ENCODE results near the gene ARCN1.
A peak's percentile ranks its signal among the peaks of the same experiment; 100 is the strongest.

The ARCN1 gene

DNA sequence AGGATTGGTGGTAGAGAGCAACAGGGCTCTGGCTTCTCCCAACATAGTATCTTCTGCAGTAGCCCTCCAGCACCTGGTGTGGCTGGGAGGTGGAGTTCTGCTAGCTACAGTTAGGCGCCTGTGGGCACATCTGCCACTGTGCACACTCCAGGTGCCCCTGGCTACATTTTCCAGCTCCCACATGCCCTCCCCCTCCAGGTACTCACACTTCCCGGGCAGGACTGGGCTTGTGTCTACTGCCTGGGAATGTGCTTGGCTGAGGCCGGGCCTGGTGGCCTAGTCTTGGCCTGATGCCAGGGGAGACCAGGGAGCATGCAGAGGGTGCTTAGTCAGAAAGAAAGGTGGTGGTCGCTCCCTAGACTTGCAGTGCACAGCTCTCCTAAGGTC is 51.1 kb downstream of the ARCN1 start:
- peak; percentile 48 for DNase-seq (ENCODE audit: low read depth)

DNA sequence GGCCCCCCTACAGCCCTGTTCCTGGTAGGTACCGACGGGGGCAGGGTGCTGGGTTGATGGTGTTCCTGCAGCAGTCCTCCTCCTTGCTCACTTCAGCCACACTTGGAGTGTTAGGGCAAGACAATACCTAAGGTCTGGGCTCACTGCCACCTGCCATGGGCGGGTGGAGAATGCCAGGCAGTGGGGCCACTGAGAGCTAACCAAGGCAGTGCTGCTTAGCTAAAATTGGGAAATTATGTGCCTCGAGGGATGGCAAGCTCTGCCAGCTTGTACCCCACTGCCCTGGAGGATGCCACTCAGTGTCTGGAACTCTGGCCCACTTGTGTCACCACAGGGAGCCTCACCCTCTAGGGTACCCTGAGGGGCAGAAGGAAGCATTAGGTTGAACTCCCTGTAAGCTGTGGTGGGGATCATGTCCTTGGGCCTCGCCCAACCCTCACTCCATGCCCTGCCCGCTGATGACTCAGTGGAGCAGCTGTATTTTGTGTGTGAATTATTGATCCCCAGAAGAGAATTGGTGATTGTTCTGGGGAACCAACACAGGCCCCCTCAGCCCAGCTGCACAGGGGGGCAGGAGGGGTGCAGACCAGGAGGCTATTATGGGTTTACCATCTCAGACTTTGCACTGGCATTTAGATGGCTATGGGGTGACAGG is 53.0 kb downstream of the ARCN1 start:
- H3K4me3 ChIP-seq (ENCODE audit: low read length) = no peak overlapping the region
- TF ChIP-seq, protein P1, sequence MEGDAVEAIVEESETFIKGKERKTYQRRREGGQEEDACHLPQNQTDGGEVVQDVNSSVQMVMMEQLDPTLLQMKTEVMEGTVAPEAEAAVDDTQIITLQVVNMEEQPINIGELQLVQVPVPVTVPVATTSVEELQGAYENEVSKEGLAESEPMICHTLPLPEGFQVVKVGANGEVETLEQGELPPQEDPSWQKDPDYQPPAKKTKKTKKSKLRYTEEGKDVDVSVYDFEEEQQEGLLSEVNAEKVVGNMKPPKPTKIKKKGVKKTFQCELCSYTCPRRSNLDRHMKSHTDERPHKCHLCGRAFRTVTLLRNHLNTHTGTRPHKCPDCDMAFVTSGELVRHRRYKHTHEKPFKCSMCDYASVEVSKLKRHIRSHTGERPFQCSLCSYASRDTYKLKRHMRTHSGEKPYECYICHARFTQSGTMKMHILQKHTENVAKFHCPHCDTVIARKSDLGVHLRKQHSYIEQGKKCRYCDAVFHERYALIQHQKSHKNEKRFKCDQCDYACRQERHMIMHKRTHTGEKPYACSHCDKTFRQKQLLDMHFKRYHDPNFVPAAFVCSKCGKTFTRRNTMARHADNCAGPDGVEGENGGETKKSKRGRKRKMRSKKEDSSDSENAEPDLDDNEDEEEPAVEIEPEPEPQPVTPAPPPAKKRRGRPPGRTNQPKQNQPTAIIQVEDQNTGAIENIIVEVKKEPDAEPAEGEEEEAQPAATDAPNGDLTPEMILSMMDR (conservative IDR thresholded peaks at IDR 0.05; ENCODE audit: low read length) = no peak
- DNase-seq (ENCODE audit: low read depth) = no peak

More for the DNA sequence above, 51.1 kb downstream of the ARCN1 start:
- TF ChIP-seq, protein P1 (conservative IDR thresholded peaks at IDR 0.05; ENCODE audit: low read length) = no peak
- peak overlapping the region; percentile 38 for H3K4me3 ChIP-seq (ENCODE audit: low read length)

GRCh38 chr11:118625976-118626375 is 53.8 kb downstream of the ARCN1 start:
- TF ChIP-seq, protein P1 (conservative IDR thresholded peaks at IDR 0.05; ENCODE audit: low read length) = no peak
- DNase-seq (ENCODE audit: low read depth) = no peak
- no peak overlapping the region for H3K4me3 ChIP-seq (ENCODE audit: low read length)

- TF ChIP-seq, protein P1 (conservative IDR thresholded peaks at IDR 0.05; ENCODE audit: low read length) = no peak
- no peak overlapping the region for H3K4me3 ChIP-seq (ENCODE audit: low read length)
- no peak for DNase-seq (ENCODE audit: low read depth)
Observed at GRCh38 chr11:118627566-118627965, 55.4 kb downstream of the ARCN1 start.

DNA sequence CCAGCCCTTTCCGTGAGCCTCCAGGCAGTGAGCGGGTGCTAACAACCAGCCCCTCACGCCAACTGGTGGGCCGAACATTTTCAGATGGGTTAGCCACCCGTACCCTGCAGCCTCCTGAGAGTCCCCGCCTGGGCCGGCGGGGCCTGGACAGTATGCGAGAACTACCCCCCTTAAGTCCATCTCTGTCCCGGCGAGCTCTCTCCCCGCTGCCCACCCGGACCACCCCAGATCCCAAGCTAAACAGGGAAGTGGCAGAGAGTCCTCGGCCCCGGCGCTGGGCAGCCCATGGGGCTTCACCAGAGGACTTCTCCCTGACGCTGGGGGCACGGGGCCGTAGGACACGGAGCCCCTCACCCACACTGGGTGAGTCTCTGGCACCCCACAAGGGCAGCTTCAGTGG is 55.8 kb downstream of the ARCN1 start:
- TF ChIP-seq, protein P1 (conservative IDR thresholded peaks at IDR 0.05; ENCODE audit: low read length) = no peak
- H3K4me3 ChIP-seq (ENCODE audit: low read length) = no peak overlapping the region
- DNase-seq (ENCODE audit: low read depth) = no peak

DNA sequence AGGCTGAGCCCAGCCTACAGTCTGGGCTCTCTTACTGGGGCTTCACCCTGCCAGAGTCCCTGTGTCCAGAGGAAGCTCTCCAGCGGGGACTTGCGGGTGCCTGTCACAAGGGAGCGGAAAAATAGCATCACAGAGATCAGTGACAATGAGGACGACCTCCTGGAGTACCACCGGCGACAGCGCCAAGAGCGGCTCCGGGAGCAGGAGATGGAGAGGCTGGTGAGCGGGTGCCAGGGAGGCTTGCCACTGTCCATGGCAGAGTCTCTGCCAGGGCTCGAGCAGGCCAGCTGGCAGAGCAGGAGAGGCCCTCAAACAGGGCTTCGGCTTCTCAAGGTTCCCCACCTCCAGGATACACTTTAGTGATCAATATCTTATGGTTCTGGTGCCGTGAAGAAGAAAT is 56.2 kb downstream of the ARCN1 start:
- TF ChIP-seq, protein P1 (conservative IDR thresholded peaks at IDR 0.05; ENCODE audit: low read length) = no peak
- no peak overlapping the region for H3K4me3 ChIP-seq (ENCODE audit: low read length)
- no peak for DNase-seq (ENCODE audit: low read depth)

DNA sequence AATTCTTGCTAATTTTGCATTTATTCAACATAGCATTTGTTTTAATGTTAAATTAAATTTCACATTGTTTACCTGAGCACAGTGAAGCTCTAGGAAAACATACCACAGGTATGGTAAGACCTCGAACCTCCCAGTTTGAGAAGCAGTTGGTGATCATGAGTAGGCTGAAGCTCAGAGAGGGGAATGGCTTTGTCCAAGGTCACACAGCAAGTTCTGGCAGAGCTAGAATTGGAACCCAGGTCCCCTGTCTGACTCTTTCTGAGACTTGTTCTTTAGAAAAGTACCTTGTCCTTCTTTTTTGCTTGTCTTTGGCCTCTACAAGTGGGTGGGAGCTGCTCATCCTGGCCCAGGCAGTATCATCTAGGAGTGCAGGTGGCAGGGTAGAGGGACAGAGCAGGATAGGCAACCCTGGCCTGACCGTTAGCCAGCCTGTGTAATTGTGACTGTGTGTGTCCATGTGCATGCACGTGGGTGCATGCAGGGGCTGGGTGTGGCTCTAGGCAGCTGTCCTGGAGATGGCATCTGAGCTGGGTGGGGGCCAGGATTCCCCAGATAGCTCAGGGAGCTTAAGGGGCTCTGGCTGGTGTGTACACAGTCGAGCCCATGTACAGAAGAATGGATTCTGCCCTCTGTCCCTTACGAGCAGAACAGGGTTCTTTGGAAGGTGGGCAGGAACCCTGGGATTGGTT is 56.8 kb downstream of the ARCN1 start:
- DNase-seq (ENCODE audit: low read depth) = no peak
- H3K4me3 ChIP-seq (ENCODE audit: low read length) = no peak overlapping the region
- TF ChIP-seq, protein P1 (conservative IDR thresholded peaks at IDR 0.05; ENCODE audit: low read length) = no peak

Data from AG10803 (cell line).